Prostate gland (tissue), 2 donors: ENCODE results near the gene MAP3K7CL. TPM values are rescaled to one million over a fixed set of nuclear protein-coding genes. Genes with fewer than 3 reads are reported as not detected.

Experiments used
- DNase-seq: peaks from one replicate; pipeline ENCODE4 v3.0.0-alpha.2; 2019; ENCODE audit warnings: low spot score
- H3K27ac ChIP-seq, 2 donors: fragments of 200-600 bp; sonication (generic); 2 replicates each; pipeline ENCODE4 v1.5.1; 2017 to 2019
- H3K27me3 ChIP-seq: fragments of 200-600 bp; sonication (generic); replicated peaks from 2 replicates; pipeline ENCODE4 v1.5.1; 2019; ENCODE audit not compliant: insufficient read depth
- H3K36me3 ChIP-seq, 2 donors: fragments of 200-600 bp; sonication (generic); 1 replicate in 1 of 2; 2 replicates in 1 of 2; pipeline versions ENCODE4 v1.5.1 to v1.8.1; 2017 to 2019
- H3K4me1 ChIP-seq: fragments of 200-600 bp; sonication (generic); replicated peaks from 2 replicates; pipeline ENCODE4 v1.5.1; 2019
- H3K4me3 ChIP-seq, 2 donors: fragments of 200-600 bp; sonication (generic); 2 replicates each; pipeline ENCODE4 v1.5.1; 2017 to 2019
- H3K9me3 ChIP-seq: fragments of 200-600 bp; sonication (generic); 2 replicates; pipeline ENCODE4 v1.5.1; 2017
- POLR2A ChIP-seq: fragments of 450-650 bp; IDR thresholded peaks from one replicate; pipeline ENCODE4 v1.6.1; 2016; ENCODE audit warnings: antibody characterized with exemption, mild to moderate bottlenecking
- POLR2AphosphoS5 ChIP-seq: sonication (generic); formaldehyde crosslinking; IDR thresholded peaks from one replicate; pipeline ENCODE4 v1.6.1; 2017; ENCODE audit warnings: antibody characterized with exemption
- WGBS: methylation state at CpG from one replicate; pipeline ENCODE4 v1.1.5; 2018; 5-methylcytosine and 5-hydroxymethylcytosine counted together
- intact Hi-C: fragments of 100-400 bp; cut with DNase I; formaldehyde crosslinking; loops from one replicate; pipeline ENCODE4 v1.14.2; 2022
- total RNA-seq, 2 donors: library from RNA; depleted of rRNA; stranded (reverse); fragments of >200 nt; gene quantifications; one replicate each; pipeline ENCODE4 v1.1.0, GENCODE V29; 2016
- TF ChIP-seq, protein P1 (sequence below), 4 experiments: fragments of 200-600 bp in 2 of 4; fragments of 450-650 bp in 2 of 4; sonication (generic) in 2 of 4; IDR thresholded peaks; 1 replicate in 3 of 4; 2 replicates in 1 of 4; pipeline ENCODE4 v1.5.1; 2016 to 2019; ENCODE audit warnings: antibody characterized with exemption in 4 of 4, mild to moderate bottlenecking in 2 of 4, moderate library complexity in 2 of 4

Gene MAP3K7CL
- total RNA-seq, 2 donors from 2014 or later: 8.7 to 13.2 TPM

DNA sequence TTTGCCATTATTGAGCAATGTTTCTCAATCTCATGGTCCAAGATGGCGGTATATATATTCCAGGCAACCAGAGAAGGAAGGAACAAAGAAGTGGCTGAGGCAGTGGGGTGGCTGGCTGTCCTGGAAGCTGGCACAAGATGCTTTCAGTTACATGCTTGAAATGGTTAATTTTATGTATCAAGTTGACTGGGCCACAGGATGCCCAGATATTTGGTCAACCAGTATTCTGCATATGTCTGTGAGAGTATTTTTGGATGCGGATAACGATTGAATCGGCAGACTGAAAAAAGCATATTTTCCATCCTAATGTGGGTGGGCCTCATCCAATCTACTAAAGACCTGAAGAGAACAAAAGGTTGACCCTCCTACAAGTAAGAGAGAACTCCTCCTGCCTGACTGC, 55.2 kb downstream of the MAP3K7CL start:
- Histone ChIP-seq H3K36me3 (no peaks in the 10 kb centered on the region), H3K4me3 (no peak overlapping the region), H3K27ac (no peak overlapping the region), H3K4me1 (peaks cover 3% of the 10 kb centered on the region), H3K27me3 (no peaks in the 10 kb centered on the region), H3K9me3 (no peaks in the 10 kb centered on the region)
- DNase-seq: no peak
- TF ChIP-seq POLR2A (no peak), POLR2AphosphoS5 (no peak)
- TF ChIP-seq, protein P1, sequence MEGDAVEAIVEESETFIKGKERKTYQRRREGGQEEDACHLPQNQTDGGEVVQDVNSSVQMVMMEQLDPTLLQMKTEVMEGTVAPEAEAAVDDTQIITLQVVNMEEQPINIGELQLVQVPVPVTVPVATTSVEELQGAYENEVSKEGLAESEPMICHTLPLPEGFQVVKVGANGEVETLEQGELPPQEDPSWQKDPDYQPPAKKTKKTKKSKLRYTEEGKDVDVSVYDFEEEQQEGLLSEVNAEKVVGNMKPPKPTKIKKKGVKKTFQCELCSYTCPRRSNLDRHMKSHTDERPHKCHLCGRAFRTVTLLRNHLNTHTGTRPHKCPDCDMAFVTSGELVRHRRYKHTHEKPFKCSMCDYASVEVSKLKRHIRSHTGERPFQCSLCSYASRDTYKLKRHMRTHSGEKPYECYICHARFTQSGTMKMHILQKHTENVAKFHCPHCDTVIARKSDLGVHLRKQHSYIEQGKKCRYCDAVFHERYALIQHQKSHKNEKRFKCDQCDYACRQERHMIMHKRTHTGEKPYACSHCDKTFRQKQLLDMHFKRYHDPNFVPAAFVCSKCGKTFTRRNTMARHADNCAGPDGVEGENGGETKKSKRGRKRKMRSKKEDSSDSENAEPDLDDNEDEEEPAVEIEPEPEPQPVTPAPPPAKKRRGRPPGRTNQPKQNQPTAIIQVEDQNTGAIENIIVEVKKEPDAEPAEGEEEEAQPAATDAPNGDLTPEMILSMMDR (IDR thresholded peaks at IDR 0.05): no peak
- WGBS: over 99% methylated on average over 4 of the region's 4 CpGs
- intact Hi-C loops: no loop called here

GRCh38 chr21:29186246-29186645, 55.8 kb downstream of the MAP3K7CL start:
- Histone ChIP-seq H3K27me3 (no peaks in the 10 kb centered on the region), H3K27ac (peak overlapping the region in 1 of 2 donors; percentile 18), H3K36me3 (no peaks in the 10 kb centered on the region), H3K4me1 (peaks cover 3% of the 10 kb centered on the region), H3K4me3 (no peak overlapping the region), H3K9me3 (no peaks in the 10 kb centered on the region)
- TF ChIP-seq POLR2AphosphoS5 (no peak), POLR2A (no peak)
- TF ChIP-seq, protein P1 (IDR thresholded peaks at IDR 0.05): no peak
- intact Hi-C loops: no loop called here
- no peak for DNase-seq

GRCh38 chr21:29187944-29188343, 57.5 kb downstream of the MAP3K7CL start:
- 59% methylated on average over 2 of the region's 2 CpGs for WGBS
- Histone ChIP-seq H3K9me3 (no peaks in the 10 kb centered on the region), H3K4me3 (no peak overlapping the region), H3K27me3 (no peaks in the 10 kb centered on the region), H3K4me1 (peaks cover 3% of the 10 kb centered on the region), H3K27ac (peak overlapping the region; percentile 0 to 18), H3K36me3 (no peaks in the 10 kb centered on the region)
- intact Hi-C loops: no loop called here
- DNase-seq: peak; percentile 66
- TF ChIP-seq POLR2AphosphoS5 (no peak), POLR2A (no peak)
- TF ChIP-seq, protein P1 (IDR thresholded peaks at IDR 0.05): no peak

DNA sequence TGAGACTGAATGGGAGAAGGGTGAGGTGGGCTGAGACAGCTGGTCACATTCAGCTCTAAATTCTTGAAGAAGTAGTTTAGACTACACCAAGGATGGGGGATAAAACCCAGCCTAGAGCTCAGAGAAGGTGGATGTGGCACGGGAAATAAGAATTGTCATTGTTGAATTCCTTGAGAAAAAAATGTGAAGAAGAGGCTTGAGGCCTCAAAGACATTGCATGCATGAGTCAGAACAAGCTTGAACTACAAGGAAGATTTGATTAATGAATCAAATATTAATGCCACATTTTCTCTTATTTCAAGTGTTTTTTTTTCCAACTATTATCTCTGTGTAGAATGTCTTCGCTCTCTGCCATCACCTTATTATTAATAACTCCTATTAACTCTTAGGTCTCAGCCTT, 58.9 kb downstream of the MAP3K7CL start:
- DNase-seq: no peak
- Histone ChIP-seq H3K36me3 (no peaks in the 10 kb centered on the region), H3K4me3 (no peak overlapping the region), H3K27ac (no peak overlapping the region), H3K9me3 (no peaks in the 10 kb centered on the region), H3K27me3 (no peaks in the 10 kb centered on the region), H3K4me1 (no peaks in the 10 kb centered on the region)
- intact Hi-C loops: no loop called here
- no peak for TF ChIP-seq POLR2AphosphoS5
- TF ChIP-seq POLR2A: no peak
- TF ChIP-seq, protein P1 (IDR thresholded peaks at IDR 0.05): no peak
- WGBS: 97% methylated on average over 2 of the region's 2 CpGs

DNA sequence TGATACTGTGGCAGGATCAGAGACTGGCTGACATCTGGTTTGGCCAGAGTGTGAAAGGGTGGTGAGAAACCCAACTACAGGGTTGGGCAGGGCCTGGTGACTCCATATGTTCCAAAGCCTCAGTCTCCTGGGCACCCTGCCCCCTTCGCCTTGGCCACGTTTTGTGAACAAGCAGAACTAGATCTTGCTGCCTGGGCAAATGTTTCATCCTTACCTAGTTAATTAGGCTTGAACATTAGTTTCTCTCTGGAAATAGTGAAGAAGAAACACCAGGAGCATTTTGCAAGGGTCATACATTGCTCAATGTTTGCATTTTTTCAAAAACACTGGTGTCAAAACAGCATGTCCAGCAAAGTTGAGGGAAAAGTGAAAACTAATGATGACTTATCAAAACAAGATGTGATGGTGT, 60.5 kb downstream of the MAP3K7CL start:
- no peak for TF ChIP-seq POLR2AphosphoS5
- TF ChIP-seq POLR2A: no peak
- TF ChIP-seq, protein P1 (IDR thresholded peaks at IDR 0.05): no peak
- WGBS: 88% methylated on average over 2 of the region's 2 CpGs
- intact Hi-C loops: no loop called here
- Histone ChIP-seq H3K9me3 (no peaks in the 10 kb centered on the region), H3K36me3 (no peaks in the 10 kb centered on the region), H3K27me3 (no peaks in the 10 kb centered on the region), H3K4me3 (no peak overlapping the region), H3K27ac (no peak overlapping the region), H3K4me1 (peaks cover 2% of the 10 kb centered on the region)
- DNase-seq: no peak
